NCI-H187 treated with DMSO at 0.1 percent for 48 hours (cell line): ENCODE measurements around the gene PITPNM2.
"Not testable (repeated sequence)": the region's sequence is repeated elsewhere in the genome, so short reads cannot be mapped to it uniquely, and the experiment has no call there.

ENCODE experiments used
- DNase-seq: peaks from one replicate; lab custom pipeline; 2025; lab: John Stamatoyannopoulos, UW

PITPNM2 gene

DNA sequence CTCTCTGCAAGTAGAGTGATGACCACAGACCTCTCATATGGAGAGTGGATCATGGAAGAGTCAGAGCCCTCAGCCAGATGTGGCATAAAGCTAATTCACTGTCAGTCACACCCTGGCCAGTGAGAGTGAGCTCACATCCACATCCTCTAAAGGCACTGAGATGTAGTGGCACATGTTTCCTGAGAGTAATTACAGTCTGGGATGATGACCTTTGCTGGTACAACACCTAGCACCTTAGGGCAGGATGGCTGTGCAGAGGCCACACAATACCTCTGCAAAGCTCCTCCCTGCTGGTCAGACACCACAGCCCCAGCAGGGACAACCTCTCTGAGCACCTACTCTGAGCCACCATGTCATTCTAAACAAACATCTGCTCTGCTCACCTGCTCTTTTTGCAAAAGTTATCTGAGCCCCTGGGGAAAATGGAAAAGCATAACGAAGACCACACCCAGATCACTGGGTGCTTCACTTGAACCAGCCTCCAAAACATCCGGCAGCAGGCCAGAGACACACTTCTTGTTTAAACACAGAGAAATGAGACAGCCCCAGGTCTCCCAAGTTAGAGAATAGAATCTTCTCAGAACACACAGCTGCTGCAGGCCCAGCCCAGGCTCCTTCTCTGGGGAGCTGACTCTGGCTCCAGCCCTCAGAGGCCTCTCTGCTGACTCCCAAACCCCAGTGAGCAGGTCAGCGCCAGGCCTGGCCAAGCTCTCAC, 30.3 kb downstream of the PITPNM2 start:
- no peak for DNase-seq

GRCh38 chr12:123119808-123120207, 31.1 kb downstream of the PITPNM2 start:
- no peak for DNase-seq

- DNase-seq = no peak
Measured at GRCh38 chr12:123118497-123118896, 32.4 kb downstream of the PITPNM2 start.

- no peak for DNase-seq
Measured at GRCh38 chr12:123115409-123116121, 35.3 kb downstream of the PITPNM2 start.

DNA sequence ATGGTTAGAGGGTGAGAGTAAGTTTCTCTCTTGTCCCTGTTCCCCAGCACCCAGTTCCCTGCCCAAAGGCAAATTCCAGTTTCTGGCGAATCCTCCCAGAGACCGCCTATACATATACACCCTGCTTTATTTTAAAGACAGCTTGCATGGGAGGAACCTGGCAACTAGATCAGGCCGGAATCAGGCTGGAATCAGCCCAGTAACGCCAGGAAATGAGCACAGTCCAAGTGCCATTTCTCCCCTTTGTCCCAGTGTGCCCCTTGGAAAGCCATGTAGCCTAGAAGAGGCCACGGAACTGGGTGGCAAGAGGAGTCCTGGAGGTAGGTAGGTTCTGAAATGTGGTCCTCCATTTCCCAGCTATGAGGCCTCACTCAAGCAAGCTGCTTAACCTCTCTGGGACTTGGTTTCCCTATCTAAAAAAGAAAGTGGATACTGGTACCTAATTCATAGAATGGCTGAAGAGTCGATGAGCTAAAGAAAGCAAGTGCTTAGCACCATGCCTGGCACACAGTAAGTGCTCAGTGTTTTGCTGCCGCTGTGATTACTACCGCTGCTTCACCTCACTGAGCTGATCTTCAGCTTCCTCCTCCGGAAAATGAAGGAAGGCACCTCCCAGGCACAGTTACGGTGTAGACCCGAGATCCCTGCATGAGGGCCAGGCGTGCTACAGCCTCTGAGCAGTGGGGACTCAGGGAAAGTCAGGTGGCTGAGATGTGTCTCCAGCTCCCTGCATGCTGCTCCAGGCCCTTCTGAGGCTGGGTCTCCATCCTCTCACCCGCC, 36.4 kb downstream of the PITPNM2 start:
- DNase-seq = no peak

DNA sequence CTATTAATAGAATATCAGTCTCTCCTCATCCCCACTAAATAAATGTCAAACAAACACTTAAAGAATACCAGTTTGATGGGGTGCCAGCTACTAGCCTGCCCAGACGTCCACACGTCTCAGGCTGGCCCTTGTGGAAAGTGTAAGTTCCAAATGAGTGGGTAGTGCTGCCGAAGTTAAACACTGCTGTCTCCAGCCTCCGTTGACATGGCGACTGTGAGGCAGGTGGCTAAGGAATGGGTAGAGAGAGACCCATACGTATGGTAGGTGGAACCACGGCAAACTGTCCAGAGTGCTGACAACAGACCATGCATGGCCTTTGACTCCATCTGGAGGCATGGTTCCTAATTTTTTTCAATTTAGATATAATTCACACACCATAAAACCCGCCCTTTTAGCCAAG, 37.9 kb downstream of the PITPNM2 start:
- DNase-seq = no peak

- no peak for DNase-seq
Measured at GRCh38 chr12:123111498-123112165, 39.3 kb downstream of the PITPNM2 start.

DNA sequence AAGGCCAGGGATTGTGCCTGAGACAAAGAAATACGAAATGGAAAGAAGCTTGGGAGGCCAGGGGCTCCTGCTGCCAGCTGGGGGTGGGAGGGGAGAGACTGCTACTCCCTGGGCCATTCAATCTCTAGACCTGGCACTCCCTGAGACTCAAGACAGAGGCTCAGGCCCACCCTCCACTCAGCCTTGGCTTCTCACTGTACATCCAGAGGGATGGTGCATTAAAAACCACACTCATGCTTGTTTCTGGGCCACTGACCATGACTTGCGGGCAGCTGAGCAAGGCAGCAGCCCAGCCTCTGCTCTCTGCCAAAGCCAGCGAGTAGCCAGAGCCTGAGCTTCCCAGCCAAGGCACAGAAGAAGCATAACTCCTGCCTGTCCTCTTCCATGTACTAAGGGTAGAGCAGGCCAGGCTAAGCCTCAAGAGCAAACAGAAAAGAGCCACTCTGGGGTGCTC, 41.5 kb downstream of the PITPNM2 start:
- DNase-seq = no peak

DNA sequence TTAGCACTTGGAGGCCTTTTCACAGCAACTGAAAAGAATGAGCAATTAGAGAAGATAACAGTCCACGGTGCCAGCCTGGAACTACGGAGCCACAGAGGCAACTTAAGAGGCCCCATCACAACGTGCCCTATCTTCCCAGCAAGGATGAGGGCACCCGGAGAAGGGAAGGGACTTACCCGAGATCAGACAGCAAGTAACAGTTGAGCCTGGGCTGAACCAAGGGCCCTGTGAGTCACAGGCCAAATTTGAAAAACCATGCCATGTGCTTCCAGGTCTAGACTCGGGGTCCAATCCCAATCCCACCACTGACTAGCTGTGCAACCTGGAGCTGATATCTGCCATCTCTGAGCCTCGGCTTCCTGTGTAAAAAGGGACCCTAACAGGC, 42.2 kb downstream of the PITPNM2 start:
- DNase-seq = no peak

GRCh38 chr12:123107926-123108681, 42.8 kb downstream of the PITPNM2 start:
- DNase-seq = no peak

DNA sequence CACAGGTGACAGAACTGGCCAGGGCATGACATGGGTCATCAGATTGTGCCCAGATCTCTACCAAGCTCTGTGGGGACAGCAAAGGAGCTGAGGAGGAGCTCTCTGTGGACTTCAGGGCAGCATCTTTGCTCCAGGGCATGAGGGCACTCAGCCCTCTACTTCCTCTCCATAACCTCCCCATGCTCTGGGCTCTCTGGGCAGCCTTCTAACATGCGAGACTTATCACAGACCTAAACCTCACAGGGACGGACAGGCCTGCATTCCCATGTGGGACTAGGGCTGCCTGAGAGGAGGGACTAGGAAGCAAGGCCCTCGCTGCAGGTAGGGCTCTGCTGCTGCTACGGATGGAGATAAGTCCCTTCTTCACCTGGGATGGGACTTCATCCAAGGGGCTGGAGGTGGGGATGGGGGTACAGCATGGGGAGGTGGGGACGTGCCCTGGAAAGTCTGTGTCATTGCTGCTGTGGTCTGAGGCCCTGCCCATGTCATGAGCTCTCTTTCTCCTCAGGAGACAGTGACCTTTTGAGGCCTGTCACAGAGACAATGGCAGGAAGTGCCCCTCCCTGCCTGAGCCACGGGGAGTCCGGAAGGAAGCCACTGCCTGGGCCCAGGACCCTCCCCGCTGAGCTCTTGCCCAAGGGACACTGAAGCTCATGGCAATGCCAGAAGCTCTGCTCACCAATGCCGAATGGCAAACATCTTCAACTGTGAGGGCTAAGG, 44.1 kb downstream of the PITPNM2 start:
- no peak for DNase-seq

GRCh38 chr12:123105211-123105826, 45.6 kb downstream of the PITPNM2 start:
- no peak for DNase-seq

GRCh38 chr12:123104809-123105208, 46.1 kb downstream of the PITPNM2 start:
- no peak for DNase-seq

DNA sequence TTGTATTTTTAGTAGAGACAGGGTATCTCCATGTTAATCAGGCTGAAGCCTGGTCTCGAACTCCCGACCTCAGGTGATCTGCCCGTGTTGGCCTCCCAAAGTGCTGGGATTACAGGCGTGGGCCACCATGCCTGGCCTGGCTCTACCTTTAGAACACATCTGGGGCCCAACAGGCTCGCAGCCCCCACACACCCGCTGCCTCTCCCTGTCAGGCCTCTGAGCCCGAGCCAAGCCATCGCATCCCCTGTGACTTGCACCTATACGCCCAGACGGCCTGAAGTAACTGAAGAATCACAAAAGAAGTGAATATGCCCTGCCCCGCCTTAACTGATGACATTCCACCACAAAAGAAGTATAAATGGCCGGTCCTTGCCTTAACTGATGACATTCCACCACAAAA, 46.8 kb downstream of the PITPNM2 start:
- not testable (repeated sequence) for DNase-seq

- DNase-seq = no peak
Measured at GRCh38 chr12:123102781-123103503, 47.9 kb downstream of the PITPNM2 start.

DNA sequence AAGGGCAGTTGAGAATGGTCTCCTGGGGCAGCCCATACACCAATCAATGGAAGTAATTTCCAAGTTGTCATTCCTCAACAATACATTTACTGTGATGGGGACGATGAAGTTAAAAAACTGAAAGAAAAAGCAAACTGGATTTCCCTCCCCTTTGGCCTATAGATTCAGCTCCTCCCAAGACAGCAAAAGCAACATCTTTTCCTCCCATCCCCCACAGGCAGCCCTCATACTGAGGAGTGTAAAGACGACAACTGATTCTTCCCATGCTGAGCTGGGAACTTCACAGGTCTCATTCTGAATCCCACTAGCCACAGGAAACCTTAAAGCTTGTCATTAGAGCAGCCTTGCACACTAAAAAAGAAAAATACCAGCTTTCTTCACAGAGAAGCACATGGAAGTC, 48.5 kb downstream of the PITPNM2 start:
- DNase-seq = no peak

- no peak for DNase-seq
Measured at GRCh38 chr12:123101526-123101925, 49.4 kb downstream of the PITPNM2 start.
